DOHH2 (cell line): ENCODE results near the gene RAB13.

ENCODE experiments used
- H3F3A ChIP-seq: fragments of 200-600 bp; sonication (generic), shearing (Covaris generic); 2 replicates; pipeline ENCODE4 v1.6.0; 2016; ENCODE audit warnings: antibody characterized with exemption, mild to moderate bottlenecking; ENCODE audit not compliant: control insufficient read depth, insufficient read depth
- H3K27ac ChIP-seq: fragments of 200-600 bp; sonication (generic); 2 replicates; pipeline ENCODE4 v1.5.1; 2014; ENCODE audit warnings: low read depth, mild to moderate bottlenecking, low read length, moderate library complexity
- H3K27me3 ChIP-seq: fragments of 200-600 bp; sonication (generic); 2 replicates; pipeline ENCODE4 v1.6.1; 2014; ENCODE audit warnings: mild to moderate bottlenecking, low read length, mixed read lengths; ENCODE audit not compliant: control insufficient read depth
- H3K36me3 ChIP-seq: fragments of 200-600 bp; sonication (generic); 2 replicates; pipeline ENCODE4 v1.6.1; 2014; ENCODE audit warnings: mild to moderate bottlenecking, low read length, moderate library complexity, mixed read lengths; ENCODE audit not compliant: control insufficient read depth
- H3K4me1 ChIP-seq: fragments of 200-600 bp; sonication (generic); 2 replicates; pipeline ENCODE4 v1.6.1; 2014; ENCODE audit warnings: mild to moderate bottlenecking, low read length, mixed read lengths; ENCODE audit not compliant: control insufficient read depth
- H3K4me2 ChIP-seq: fragments of 200-600 bp; sonication (generic); 2 replicates; pipeline ENCODE4 v1.6.0; 2014; ENCODE audit warnings: mild to moderate bottlenecking, low read length, moderate library complexity
- H3K4me3 ChIP-seq: fragments of 200-600 bp; sonication (generic); 2 replicates; pipeline ENCODE4 v1.5.1; 2014; ENCODE audit warnings: mild to moderate bottlenecking, low read length, mixed read lengths
- H3K79me2 ChIP-seq: fragments of 200-600 bp; sonication (generic); 2 replicates; pipeline ENCODE4 v1.6.1; 2014; ENCODE audit warnings: mild to moderate bottlenecking, low read length, mixed read lengths; ENCODE audit not compliant: control insufficient read depth
- H3K9me2 ChIP-seq: fragments of 200-600 bp; sonication (generic); replicated peaks from 2 replicates; pipeline ENCODE4 v1.6.1; 2014; ENCODE audit warnings: mild to moderate bottlenecking, low read length, mixed read lengths; ENCODE audit not compliant: control insufficient read depth
- H3K9me3 ChIP-seq: fragments of 200-600 bp; sonication (generic); 2 replicates; pipeline ENCODE4 v1.6.1; 2014; ENCODE audit warnings: antibody characterized with exemption, low read length, mixed read lengths; ENCODE audit not compliant: control insufficient read depth, insufficient read depth
- H4K20me1 ChIP-seq: fragments of 200-600 bp; sonication (generic); 2 replicates; pipeline ENCODE4 v1.6.0; 2014; ENCODE audit warnings: low read depth, mild to moderate bottlenecking, antibody characterized with exemption, low read length, moderate library complexity; ENCODE audit not compliant: control insufficient read depth, insufficient read depth
- EZH2phosphoT487 ChIP-seq: fragments of 200-600 bp; sonication (generic); IDR thresholded peaks from 2 replicates; pipeline ENCODE4 v1.6.1; 2017; ENCODE audit warnings: borderline replicate concordance, mild to moderate bottlenecking, antibody characterized with exemption, low read length, moderate library complexity, mixed read lengths
- TF ChIP-seq, protein P1 (sequence below): fragments of 200-600 bp; sonication (generic); IDR thresholded peaks from one replicate; pipeline ENCODE4 v1.5.1; 2014; ENCODE audit warnings: antibody characterized with exemption, mild to moderate bottlenecking, low read depth, low read length; ENCODE audit not compliant: poor library complexity, severe bottlenecking

Gene RAB13

DNA sequence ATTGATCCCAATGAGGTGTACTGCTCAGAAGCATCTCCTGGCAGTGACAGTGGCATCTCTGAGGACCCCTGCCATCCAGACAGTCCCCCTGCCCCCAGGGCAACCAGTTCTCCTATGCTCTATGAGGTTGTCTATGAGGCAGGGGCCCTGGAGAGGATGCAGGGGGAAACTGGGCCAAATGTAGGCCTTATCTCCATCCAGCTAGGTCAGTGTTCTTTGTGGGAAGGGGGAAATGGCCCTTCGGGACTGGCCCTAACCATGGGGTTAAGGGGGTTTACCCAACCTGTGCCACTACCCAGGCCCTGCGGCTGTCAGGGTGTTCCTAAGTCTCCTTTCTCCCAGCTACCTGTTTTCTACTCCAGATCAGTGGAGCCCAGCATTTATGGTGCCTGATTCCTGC lies 17.2 kb downstream of the RAB13 start:
- H3K4me3 ChIP-seq = peak overlapping the region; percentile 76
- peaks cover 19% of the 10 kb centered on the region for H3K36me3 ChIP-seq
- peaks cover 24% of the 10 kb centered on the region for H3F3A ChIP-seq
- peaks cover 46% of the 10 kb centered on the region for H3K79me2 ChIP-seq
- H3K4me2 ChIP-seq = peak overlapping the region; percentile 97
- peaks cover 32% of the 10 kb centered on the region for H3K4me1 ChIP-seq
- TF ChIP-seq, protein P1, sequence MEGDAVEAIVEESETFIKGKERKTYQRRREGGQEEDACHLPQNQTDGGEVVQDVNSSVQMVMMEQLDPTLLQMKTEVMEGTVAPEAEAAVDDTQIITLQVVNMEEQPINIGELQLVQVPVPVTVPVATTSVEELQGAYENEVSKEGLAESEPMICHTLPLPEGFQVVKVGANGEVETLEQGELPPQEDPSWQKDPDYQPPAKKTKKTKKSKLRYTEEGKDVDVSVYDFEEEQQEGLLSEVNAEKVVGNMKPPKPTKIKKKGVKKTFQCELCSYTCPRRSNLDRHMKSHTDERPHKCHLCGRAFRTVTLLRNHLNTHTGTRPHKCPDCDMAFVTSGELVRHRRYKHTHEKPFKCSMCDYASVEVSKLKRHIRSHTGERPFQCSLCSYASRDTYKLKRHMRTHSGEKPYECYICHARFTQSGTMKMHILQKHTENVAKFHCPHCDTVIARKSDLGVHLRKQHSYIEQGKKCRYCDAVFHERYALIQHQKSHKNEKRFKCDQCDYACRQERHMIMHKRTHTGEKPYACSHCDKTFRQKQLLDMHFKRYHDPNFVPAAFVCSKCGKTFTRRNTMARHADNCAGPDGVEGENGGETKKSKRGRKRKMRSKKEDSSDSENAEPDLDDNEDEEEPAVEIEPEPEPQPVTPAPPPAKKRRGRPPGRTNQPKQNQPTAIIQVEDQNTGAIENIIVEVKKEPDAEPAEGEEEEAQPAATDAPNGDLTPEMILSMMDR = no peak
- no peak for TF ChIP-seq EZH2phosphoT487
- no peaks in the 10 kb centered on the region for H3K27me3 ChIP-seq
- no peaks in the 10 kb centered on the region for H3K9me3 ChIP-seq
- no peaks in the 10 kb centered on the region for H4K20me1 ChIP-seq
- no peaks in the 10 kb centered on the region for H3K9me2 ChIP-seq
- no peak overlapping the region for H3K27ac ChIP-seq

DNA sequence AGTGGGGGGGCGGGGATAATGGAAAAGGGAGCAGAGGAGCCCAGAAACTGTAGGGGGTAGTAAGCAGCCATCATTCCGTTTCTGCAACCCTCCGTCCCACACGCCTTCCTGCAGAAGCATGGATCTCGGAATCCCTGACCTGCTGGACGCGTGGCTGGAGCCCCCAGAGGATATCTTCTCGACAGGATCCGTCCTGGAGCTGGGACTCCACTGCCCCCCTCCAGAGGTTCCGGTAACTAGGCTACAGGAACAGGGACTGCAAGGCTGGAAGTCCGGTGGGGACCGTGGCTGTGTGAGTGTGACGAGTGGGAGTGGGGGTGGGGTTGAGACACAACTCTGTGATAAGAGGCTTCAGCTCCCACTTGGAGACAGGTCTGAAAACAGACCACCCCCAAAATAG lies 17.7 kb downstream of the RAB13 start:
- peak overlapping the region; percentile 90 for H3K27ac ChIP-seq
- TF ChIP-seq EZH2phosphoT487 = no peak
- TF ChIP-seq, protein P1 = no peak

DNA sequence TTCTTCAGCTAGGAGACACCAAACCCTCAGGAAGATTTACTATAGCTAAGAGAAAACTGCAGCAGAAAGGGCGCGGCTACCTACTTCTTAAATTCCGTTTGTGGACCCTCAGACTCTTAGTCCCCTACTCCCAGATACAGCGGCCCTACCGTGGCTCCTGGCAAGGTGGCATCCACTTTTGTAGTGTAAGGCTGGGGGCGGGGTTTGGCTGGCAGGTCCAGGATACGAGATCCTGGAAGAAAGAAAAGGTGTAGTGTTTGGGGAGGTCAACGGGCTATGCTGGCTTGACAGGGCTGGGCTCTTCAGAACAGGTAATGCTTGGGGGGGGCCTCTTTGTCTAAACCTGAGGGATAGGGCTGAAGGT lies 18.2 kb downstream of the RAB13 start:
- H3K4me3 ChIP-seq = peak overlapping the region; percentile 76
- H3F3A ChIP-seq = peaks cover 18% of the 10 kb centered on the region
- TF ChIP-seq, protein P1 = peak; percentile 7
- TF ChIP-seq EZH2phosphoT487 = no peak
- peak overlapping the region; percentile 97 for H3K4me2 ChIP-seq
- no peaks in the 10 kb centered on the region for H3K9me2 ChIP-seq
- H4K20me1 ChIP-seq = no peaks in the 10 kb centered on the region
- no peaks in the 10 kb centered on the region for H3K27me3 ChIP-seq
- peak overlapping the region; percentile 90 for H3K27ac ChIP-seq
- peaks cover 31% of the 10 kb centered on the region for H3K4me1 ChIP-seq
- H3K79me2 ChIP-seq = peaks cover 51% of the 10 kb centered on the region
- H3K36me3 ChIP-seq = peaks cover 10% of the 10 kb centered on the region
- no peaks in the 10 kb centered on the region for H3K9me3 ChIP-seq

More for the DNA sequence above, 17.7 kb downstream of the RAB13 start:
- Histone ChIP-seq H3F3A (peaks cover 22% of the 10 kb centered on the region), H4K20me1 (no peaks in the 10 kb centered on the region), H3K79me2 (peaks cover 48% of the 10 kb centered on the region), H3K9me3 (no peaks in the 10 kb centered on the region), H3K9me2 (no peaks in the 10 kb centered on the region), H3K36me3 (peaks cover 14% of the 10 kb centered on the region), H3K4me2 (peak overlapping the region; percentile 97), H3K4me1 (peaks cover 31% of the 10 kb centered on the region), H3K27me3 (no peaks in the 10 kb centered on the region), H3K4me3 (peak overlapping the region; percentile 76)
